ENCODE results near the gene EIPR1. TPM values are rescaled to one million over a fixed set of nuclear protein-coding genes. Genes with fewer than 3 reads are reported as not detected.

The EIPR1 gene
- total and polyA plus RNA-seq, 2 of the 4 experiments (the other 2 are of a cell fraction): 46.5 to 67.4 TPM

GRCh38 chr2:3368261-3368722 is 9.3 kb downstream of the EIPR1 start:
- Histone ChIP-seq H3K27ac (ENCODE audit: insufficient read depth, low read length) (no peak overlapping the region), H3K79me1 (ENCODE audit: low read depth in 1 of 2, low read length in 2 of 2) (peaks cover 5 to 19% of the 10 kb centered on the region in 2 experiments; a peak in 3 of 4 replicates), H3K36me3 (ENCODE audit: control insufficient read depth, insufficient read depth, low read length) (no peaks in the 10 kb centered on the region), H4K8ac (ENCODE audit: low read depth in 2 of 2, low read length in 2 of 2) (no peak overlapping the region), H3K9me1 (ENCODE audit: insufficient read depth, low read length) (no peaks in the 10 kb centered on the region), H4K20me1 (ENCODE audit: insufficient read depth, low read length) (no peaks in the 10 kb centered on the region), H3K27me3 (ENCODE audit: control insufficient read depth, insufficient read depth, low read length) (no peaks in the 10 kb centered on the region), H2AK9ac (replicated peaks; ENCODE audit: low read depth, low read length, poor library complexity) (no peak overlapping the region), H2BK5ac (ENCODE audit: low read depth, low read length, poor library complexity, severe bottlenecking) (no peak overlapping the region), H3K56ac (ENCODE audit: extremely low read depth, insufficient read depth, low read length) (no peak overlapping the region), H3K9ac (ENCODE audit: low read depth, low read length) (no peak overlapping the region), H3K4me1 (ENCODE audit: control insufficient read depth, insufficient read depth, low read length) (no peaks in the 10 kb centered on the region), H2AK5ac (ENCODE audit: low read depth, low read length) (no peak overlapping the region), H3K18ac (ENCODE audit: low read depth, low read length) (no peak overlapping the region), H4K5ac (ENCODE audit: low read depth, low read length) (no peak overlapping the region), H3K23ac (ENCODE audit: low read depth, low read length) (no peak overlapping the region), H2BK120ac (ENCODE audit: low read depth, low read length) (no peak overlapping the region), H3K4me3 (ENCODE audit: insufficient read depth, low read depth, low read length) (no peak overlapping the region), H3K4me2 (ENCODE audit: low read depth, low read length) (no peak overlapping the region), H2BK15ac (ENCODE audit: low read depth, low read length) (no peak overlapping the region), H4K91ac (ENCODE audit: insufficient read depth, low read depth, low read length) (no peak overlapping the region), H2BK20ac (ENCODE audit: low read depth, low read length) (no peak overlapping the region), H3K4ac (ENCODE audit: low read depth, low read length) (no peak overlapping the region), H3K14ac (replicated peaks; ENCODE audit: low read depth, low read length) (no peak overlapping the region), H3K9me3 (ENCODE audit: control insufficient read depth, insufficient read depth, low read length) (no peaks in the 10 kb centered on the region), H2AFZ (replicated peaks; ENCODE audit: low read length, poor library complexity) (no peak overlapping the region)
- ChIA-PET POLR2A (ENCODE audit: unreplicated experiment) (no interaction called here), CTCF (interaction anchor here (0.7 kb wide), 1 partner anchor 94 kb away, joined by 3 read pairs; no protein-coding TSS in a partner anchor)
- DNase-seq (no peak), ATAC-seq (ENCODE audit: low read depth) (no peak)
- in situ Hi-C loops (cut with MboI; ENCODE audit: low sequenced_read_pairs): no loop called here
- BruUV-seq (replicated peaks): no TSS peak
- no CpG with 5 or more reads among the region's 4 CpGs for WGBS, 2 experiments (ENCODE audit: extremely low coverage in 2 of 2, insufficient read length in 1 of 2)
- no peak for TF ChIP-seq ELK1 (IDR thresholded peaks at IDR 0.05; ENCODE audit: borderline replicate concordance, low read depth, low read length)
- dilution Hi-C loops (cut with HindIII; ENCODE audit: low sequenced_read_pairs, unreplicated experiment): no loop called here
- intact Hi-C loops (cut with micrococcal nuclease): no loop called here

All from IMR-90 (cell line).